Measurements from ENCODE around the gene PODN. TPM values are rescaled to one million over a fixed set of nuclear protein-coding genes. Genes with fewer than 3 reads are reported as not detected.

Gene PODN
- total RNA-seq, 6 donors from 2014 or later = 15.2 to 87.1 (median 53.1) TPM

- no peaks in the 10 kb centered on the region for H3K27me3 ChIP-seq
- TF ChIP-seq CTCF (IDR thresholded peaks at IDR 0.05) (no peak), POLR2AphosphoS5 (IDR thresholded peaks at IDR 0.05) (no peak), EP300 (IDR thresholded peaks at IDR 0.05) (no peak), POLR2A (IDR thresholded peaks at IDR 0.05) (no peak)
- H3K4me3 ChIP-seq = no peak overlapping the region
- H3K4me1 ChIP-seq = peaks cover 3 to 9% (median 6%) of the 10 kb centered on the region in 4 donors
- ATAC-seq (ENCODE audit: low FRiP score in 2 of 2) = no peak
- no peaks in the 10 kb centered on the region for H3K36me3 ChIP-seq
- peak in 1 of 2 donors; percentile 11 for DNase-seq
- H3K9me3 ChIP-seq = peaks cover 0 to 6% (median 4%) of the 10 kb centered on the region in 4 donors
- no peak overlapping the region for H3K27ac ChIP-seq
- 95 to 97% methylated on average over 7 of the region's 7 CpGs for WGBS, 2 donors
Measured at GRCh38 chr1:53134042-53134485, 72.1 kb downstream of the PODN start.

Small RNAs within 50 kb of the gene (small RNA-seq; reads per million reads assigned to genes)
- gene HIGD1AP11 = 0 reads per million in 4 donors

Other genes with a start within 250 kb of the PODN start
- under 1 TPM in 3 of 6 donors, not detected in 3; 0.10 to 0.15 (median 0.10) TPM for gene ZYG11A, start 219.5 kb upstream of the PODN start, total RNA-seq
- gene ECHDC2, start 140.5 kb upstream of the PODN start, total RNA-seq = 100 to 1,000 TPM in 4 of 6 donors, 10 to 100 TPM in 2; 76.3 to 443 (median 113) TPM
- 100 to 1,000 TPM in 4 of 6 donors, 10 to 100 TPM in 2; 52.4 to 173 (median 131) TPM for gene SCP2, start 134.9 kb upstream of the PODN start, total RNA-seq
- gene SLC1A7, start 80.4 kb downstream of the PODN start, total RNA-seq = 1 to 10 TPM in 2 of 6 donors, under 1 TPM in 2, not detected in 2; 0.37 to 1.3 (median 0.77) TPM
- 10 to 100 TPM; 16.8 to 39.2 (median 27.6) TPM for gene CPT2, start 134.6 kb downstream of the PODN start, total RNA-seq
- gene CZIB, start 158.4 kb downstream of the PODN start, total RNA-seq = 10 to 100 TPM; 28.0 to 61.3 (median 42.4) TPM
- 10 to 100 TPM; 18.6 to 49.8 (median 33.8) TPM for gene MAGOH, start 176.3 kb downstream of the PODN start, total RNA-seq